Occipital lobe (tissue), 2 donors: ENCODE results near the gene DISC1. TPM values are rescaled to one million over a fixed set of nuclear protein-coding genes. Genes with fewer than 3 reads are reported as not detected.
"Not testable (repeated sequence)": the region's sequence is repeated elsewhere in the genome, so short reads cannot be mapped to it uniquely, and the experiment has no call there.

Experiments
- DNase-seq: peaks from one replicate; lab custom pipeline; 2025; lab: John Stamatoyannopoulos, UW
- total RNA-seq: library from RNA; depleted of rRNA; stranded (reverse); fragments of >200 nt; gene quantifications from one replicate; pipeline ENCODE4 v1.2.3, GENCODE V29; 2014

The DISC1 gene
- total RNA-seq, 1 donor from 2014 or later = 6.4 TPM

- not testable (repeated sequence) for DNase-seq
Measured at GRCh38 chr1:231728987-231729386, 102.4 kb downstream of the DISC1 start.

DNA sequence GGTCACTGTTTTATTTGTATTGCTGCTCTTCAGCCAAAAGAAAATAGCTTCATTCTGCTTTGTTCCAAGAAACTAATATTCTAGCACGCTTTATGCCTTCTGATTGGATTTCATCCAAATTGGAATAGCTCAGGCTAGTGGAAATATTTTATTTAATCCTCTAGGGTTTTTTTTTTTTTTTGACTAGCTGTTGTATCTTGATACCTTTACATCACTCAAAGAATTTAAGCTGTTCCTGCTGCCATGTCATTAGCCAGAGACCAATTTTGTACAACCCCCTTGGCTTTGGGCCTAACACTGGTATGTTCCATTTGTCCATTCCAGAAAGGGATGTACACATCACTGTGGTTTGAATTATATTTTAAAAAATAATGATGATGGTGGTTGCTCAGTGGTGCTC lies 103.0 kb downstream of the DISC1 start:
- DNase-seq = no peak

DNA sequence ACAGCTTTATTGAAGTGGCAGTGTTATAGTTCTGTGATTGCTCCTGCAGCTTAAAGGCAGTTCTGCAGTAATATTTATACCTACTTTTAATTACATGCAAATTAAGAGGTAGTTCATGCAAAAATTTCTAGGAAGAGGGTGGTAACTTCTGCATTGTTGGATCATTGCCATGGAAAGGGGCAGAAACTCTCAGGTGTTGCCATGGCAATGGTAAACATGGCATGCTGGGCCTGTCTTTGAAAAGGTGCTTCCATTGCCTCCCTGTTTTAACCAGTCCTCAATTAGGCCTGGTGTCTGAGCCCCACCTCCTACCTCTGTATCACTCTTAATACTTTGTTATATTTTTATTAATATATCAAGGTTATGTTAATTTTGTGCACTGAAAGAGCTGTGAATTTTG lies 104.7 kb downstream of the DISC1 start:
- DNase-seq = no peak

GRCh38 chr1:231733063-231733462 lies 106.5 kb downstream of the DISC1 start:
- no peak for DNase-seq

DNA sequence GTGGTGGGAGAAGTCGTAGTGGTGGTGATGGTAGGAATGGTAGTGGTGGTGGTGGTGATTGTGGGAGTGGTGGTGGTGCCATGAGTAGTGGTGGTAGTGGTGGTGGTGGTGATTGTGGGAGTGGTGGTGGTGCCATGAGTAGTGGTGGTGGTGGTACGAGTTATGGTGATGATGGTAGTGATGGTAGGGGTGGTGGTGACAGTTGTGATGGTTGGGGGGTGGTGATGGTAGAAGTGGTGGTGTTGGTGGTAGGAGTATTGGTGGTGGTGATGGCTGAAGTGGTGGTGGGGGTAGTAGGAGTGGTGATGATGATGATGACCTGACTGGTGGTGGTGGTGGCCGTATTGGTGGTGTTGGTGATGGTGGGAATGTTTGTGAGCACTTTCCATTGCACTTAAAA lies 107.1 kb downstream of the DISC1 start:
- DNase-seq = no peak

DNA sequence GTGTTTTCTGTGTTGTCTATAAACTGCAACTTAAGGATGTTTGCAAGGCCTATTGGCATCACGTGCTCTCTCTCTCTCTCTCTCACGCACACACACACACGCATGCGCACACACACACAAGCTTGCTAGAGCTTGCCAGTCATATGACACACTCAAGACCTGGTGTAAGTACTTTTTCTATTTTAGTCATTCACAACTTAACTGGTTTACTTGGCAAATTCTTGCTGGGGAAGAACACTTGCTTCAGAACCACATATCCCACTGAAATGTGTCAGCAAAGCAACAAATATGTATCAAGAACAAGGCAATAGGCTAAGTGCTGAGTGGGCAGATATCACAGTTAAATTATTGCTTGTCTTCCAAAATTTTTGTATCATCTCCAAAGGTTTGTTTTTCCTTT lies 107.8 kb downstream of the DISC1 start:
- DNase-seq = no peak

DNA sequence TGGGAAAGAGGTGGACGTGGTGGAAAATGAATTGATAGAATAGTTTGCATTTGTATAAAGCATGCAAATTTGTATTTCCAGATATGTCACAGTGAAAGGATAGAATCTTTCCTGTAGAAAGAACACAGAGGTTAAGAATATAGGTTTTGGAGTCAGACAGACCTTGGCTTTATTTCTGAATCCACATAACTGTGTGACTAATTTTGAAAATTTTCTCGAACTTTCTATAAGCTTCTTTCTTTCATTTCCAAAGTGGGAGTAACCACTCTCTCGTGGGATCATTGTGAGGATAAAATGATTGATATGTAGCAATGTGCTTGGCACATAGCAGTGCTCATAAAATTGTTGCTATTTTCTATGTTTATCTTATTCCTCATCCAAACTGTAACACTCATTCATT lies 108.8 kb downstream of the DISC1 start:
- no peak for DNase-seq

- no peak for DNase-seq
Measured at GRCh38 chr1:231735941-231736340, 109.4 kb downstream of the DISC1 start.

DNA sequence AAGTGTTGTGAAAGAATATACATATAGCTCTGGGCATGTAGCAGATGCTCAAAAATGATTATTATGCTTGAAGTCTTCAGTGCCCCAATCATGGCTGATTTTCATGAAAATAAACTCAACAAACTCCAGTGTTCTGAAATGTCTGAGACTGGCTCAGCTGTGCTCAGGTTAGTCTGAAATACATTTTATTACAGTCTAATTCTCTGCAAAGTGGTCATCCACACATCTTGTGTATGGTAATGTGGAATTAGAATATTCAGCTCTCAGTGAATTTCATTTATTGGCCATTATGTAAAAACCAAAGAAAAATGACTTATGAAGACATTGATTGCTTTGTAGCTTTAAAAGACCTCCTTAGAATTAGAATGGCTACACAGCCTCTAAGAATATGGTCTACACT lies 109.9 kb downstream of the DISC1 start:
- DNase-seq = no peak

DNA sequence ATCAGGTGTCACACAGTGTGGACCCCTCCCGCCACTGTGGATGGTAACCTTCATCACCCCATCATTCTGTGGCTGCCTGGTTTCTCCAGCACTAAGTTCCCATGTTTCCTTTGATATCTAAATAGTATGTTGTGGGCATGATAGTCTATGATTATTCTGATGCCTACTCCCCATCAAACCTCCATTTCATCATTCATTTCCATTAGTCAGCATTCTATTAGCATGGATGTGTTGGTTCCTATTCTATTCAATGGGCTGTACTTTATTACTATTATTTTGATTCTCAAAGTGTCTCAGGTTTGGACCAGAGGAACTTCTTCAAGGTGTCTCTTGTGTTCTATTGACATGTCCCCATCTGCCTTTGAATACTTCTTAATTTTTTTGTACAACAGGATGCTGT lies 112.0 kb downstream of the DISC1 start:
- no peak for DNase-seq

DNA sequence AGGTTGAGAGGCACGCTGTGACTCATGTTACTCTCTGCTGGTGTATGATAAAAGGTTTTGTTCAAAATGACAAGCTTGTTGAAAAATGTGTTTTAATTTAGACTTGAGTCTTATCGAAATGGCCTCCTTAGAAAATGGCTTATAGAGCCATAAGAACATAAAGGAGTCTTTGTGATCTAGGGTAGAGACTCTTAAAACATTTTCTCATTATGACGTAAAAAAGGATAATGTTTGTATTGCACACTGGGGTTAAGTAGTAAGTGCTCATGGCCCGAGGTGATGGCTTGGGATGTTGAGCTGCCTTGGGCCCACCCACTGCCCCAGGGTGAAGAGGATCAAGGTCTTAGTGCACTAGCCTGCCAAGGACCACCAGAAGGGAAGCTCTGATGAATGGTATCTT lies 117.4 kb downstream of the DISC1 start:
- DNase-seq = no peak

DNA sequence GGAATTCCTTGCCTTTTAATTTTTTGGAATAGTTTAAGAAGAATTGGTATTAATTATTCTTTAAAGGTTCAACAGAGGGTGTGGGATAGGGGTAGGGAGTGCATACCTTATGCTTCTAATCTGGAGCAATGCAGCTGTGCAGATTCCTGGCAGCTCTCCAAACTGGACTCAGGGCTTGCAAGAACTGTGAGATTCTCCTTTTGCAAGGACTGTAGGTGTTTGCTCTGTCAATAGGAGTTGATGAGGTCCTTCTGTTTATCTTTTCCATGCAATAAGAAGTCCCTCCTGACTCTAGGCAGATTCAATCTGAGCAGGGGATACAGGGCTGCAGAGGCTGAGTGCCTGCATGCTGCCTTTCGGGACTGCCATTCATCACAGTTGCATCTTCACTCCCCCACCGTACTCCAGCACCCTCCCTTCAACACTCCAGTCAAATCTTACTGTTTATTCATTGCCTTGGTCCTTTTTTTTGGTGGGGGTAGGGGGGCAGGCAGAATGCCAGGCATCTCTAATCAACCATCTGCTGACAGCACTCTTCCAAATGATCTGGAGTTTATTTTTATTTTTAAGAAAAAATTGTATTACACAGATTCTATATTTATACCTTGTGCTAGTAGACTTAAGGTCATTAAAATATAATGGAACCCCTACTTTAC lies 122.3 kb downstream of the DISC1 start:
- DNase-seq = no peak

- no peak for DNase-seq
Measured at GRCh38 chr1:231750296-231750695, 123.7 kb downstream of the DISC1 start.

- no peak for DNase-seq
Measured at GRCh38 chr1:231750818-231751362, 124.3 kb downstream of the DISC1 start.

DNA sequence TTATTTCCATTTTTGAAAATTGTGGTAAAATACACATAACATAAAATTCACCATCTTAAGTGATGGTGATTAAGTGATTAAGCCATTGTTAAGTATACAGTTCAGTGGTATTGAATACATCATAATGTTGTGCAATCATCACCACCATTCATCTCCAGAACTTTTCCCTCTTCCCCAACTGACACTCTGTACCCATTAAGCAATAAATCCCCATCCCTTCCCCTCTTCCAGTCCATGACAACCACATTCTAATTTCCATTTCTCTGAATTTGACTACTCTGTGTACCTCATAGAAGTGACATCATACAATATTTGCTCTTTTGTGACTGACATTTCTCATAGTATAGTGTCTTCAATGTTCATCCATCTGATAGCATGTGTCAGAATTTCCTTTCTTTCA lies 124.8 kb downstream of the DISC1 start:
- no peak for DNase-seq

- DNase-seq = no peak
Measured at GRCh38 chr1:231753313-231753712, 126.7 kb downstream of the DISC1 start.

GRCh38 chr1:231757101-231757404 lies 130.5 kb downstream of the DISC1 start:
- no peak for DNase-seq

DNA sequence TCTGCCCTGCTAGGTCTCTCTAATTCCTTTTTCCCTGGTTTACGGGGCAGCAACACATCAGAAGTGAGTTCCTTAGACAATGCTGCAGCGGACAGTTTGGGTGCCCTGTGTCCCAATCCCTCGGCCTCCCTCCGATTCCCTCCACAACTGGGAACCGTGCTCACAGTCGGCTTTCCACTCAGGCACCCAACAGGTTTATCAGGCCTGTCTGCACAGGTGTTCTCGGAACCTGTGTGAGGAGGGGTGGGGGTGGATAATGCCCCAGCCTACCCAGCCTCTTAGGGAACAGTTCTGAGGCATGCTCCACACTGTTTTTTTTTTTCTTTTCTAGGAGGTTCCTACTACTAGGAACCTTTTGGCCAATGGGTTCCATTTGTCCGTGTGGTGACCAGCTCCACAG lies 131.2 kb downstream of the DISC1 start:
- no peak for DNase-seq

- DNase-seq = no peak
Measured at GRCh38 chr1:231761252-231761651, 134.7 kb downstream of the DISC1 start.

- DNase-seq = no peak
Measured at GRCh38 chr1:231761747-231762541, 135.4 kb downstream of the DISC1 start.

- no peak for DNase-seq
Measured at GRCh38 chr1:231763456-231763855, 136.9 kb downstream of the DISC1 start.

DNA sequence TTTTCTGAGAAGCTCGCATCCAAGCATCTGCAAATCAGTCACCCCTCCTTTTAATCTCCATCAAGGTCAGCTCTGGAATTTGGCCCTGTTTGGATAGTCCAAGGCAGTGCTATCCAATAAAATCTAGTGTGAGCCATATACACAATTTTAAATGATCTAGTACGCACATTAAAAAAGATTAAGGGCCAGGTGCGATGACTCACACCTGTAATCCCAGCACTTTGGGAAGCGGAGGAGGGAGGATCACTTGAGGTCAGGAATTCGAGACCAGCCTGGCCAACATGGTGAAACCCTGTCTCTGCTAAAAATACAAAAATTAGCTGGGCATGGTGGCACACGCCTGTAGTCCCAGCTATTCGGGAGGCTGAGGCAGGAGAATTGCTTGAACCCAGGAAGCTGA lies 139.2 kb downstream of the DISC1 start:
- DNase-seq = not testable (repeated sequence)

- DNase-seq = no peak
Measured at GRCh38 chr1:231767471-231767870, 140.9 kb downstream of the DISC1 start.
